Measurements from ENCODE around the gene KDM4C. TPM values are rescaled to one million over a fixed set of nuclear protein-coding genes. Genes with fewer than 3 reads are reported as not detected.

KDM4C gene
- polyA plus RNA-seq, 2 of the 4 experiments (the other 2 are of a cell fraction) = 9.6 to 15.6 TPM

- POLR2A ChIA-PET = no interaction called here
- Histone ChIP-seq H3K9me3 (peaks cover 3% of the 10 kb centered on the region; the same call in 2 of the 3 replicates), H3K4me2 (no peak overlapping the region), H3K4me1 (peaks cover 7% of the 10 kb centered on the region; the same call in 1 of the 3 replicates), H3K4me3 (no peak overlapping the region), H3K27ac (no peak overlapping the region)
- FAIRE-seq = no peak
- ATAC-seq = no peak
- no peak for TF ChIP-seq FOSL2 (IDR thresholded peaks at IDR 0.05)
- no peak for TF ChIP-seq FOSL2 (CRISPR knock-in tag; IDR thresholded peaks at IDR 0.05)
- no peak for TF ChIP-seq HMGXB4 (CRISPR knock-in tag; IDR thresholded peaks at IDR 0.05; ENCODE audit: borderline replicate concordance)
- no peak for TF ChIP-seq HOXB5 (CRISPR knock-in tag; IDR thresholded peaks at IDR 0.05)
- TF ChIP-seq ELK1 (IDR thresholded peaks at IDR 0.05; ENCODE audit: low read depth, low read length) = no peak
- no peak for TF ChIP-seq EHF (CRISPR knock-in tag; IDR thresholded peaks at IDR 0.05)
- TF ChIP-seq RAD21 (conservative IDR thresholded peaks at IDR 0.05 in 1 of 2, IDR thresholded peaks at IDR 0.05 in 1 of 2) = no peak
- no peak for TF ChIP-seq KDM5A (IDR thresholded peaks at IDR 0.05)
- no peak for TF ChIP-seq ZNF302 (CRISPR knock-in tag; IDR thresholded peaks at IDR 0.05)
- no peak for TF ChIP-seq CHD4 (IDR thresholded peaks at IDR 0.05; ENCODE audit: borderline replicate concordance)
- TF ChIP-seq ZSCAN20 (CRISPR knock-in tag; IDR thresholded peaks at IDR 0.05) = no peak
- no peak for TF ChIP-seq NR3C1 (IDR thresholded peaks at IDR 0.05)
- no peak for TF ChIP-seq EP300 (IDR thresholded peaks at IDR 0.05)
- no peak for TF ChIP-seq POLR2A (IDR thresholded peaks at IDR 0.05; ENCODE audit: low read length)
- no peak for TF ChIP-seq FOSB (CRISPR knock-in tag; IDR thresholded peaks at IDR 0.05)
- TF ChIP-seq TP53 (CRISPR knock-in tag; IDR thresholded peaks at IDR 0.05) = no peak
- DNase-seq (ENCODE audit: low read depth in 1 of 2, low spot score in 1 of 2) = no peak
- CTCF ChIA-PET = no interaction called here
- 91% methylated on average over 5 of the region's 5 CpGs for WGBS (ENCODE audit: missing lambda C conversion rate)
Measured at GRCh38 chr9:6869081-6869948, 111.5 kb downstream of the KDM4C start.

- Histone ChIP-seq H3K27ac (no peak overlapping the region), H3K9me3 (no peaks in the 10 kb centered on the region), H3K4me2 (no peak overlapping the region), H3K4me1 (peaks cover 8% of the 10 kb centered on the region; the same call in 1 of the 3 replicates), H3K4me3 (no peak overlapping the region)
- ChIA-PET CTCF (interaction anchor here (0.6 kb wide), 1 partner anchor 45 kb away, joined by 3 read pairs; no protein-coding TSS in a partner anchor), POLR2A (no interaction called here)
- 95% methylated on average over 1 of the region's 1 CpG for WGBS (ENCODE audit: missing lambda C conversion rate)
- no peak for TF ChIP-seq ZNF302 (CRISPR knock-in tag; IDR thresholded peaks at IDR 0.05)
- no peak for TF ChIP-seq CBX8 (IDR thresholded peaks at IDR 0.05)
- no peak for TF ChIP-seq RCOR1 (IDR thresholded peaks at IDR 0.05; ENCODE audit: low read depth, low read length)
- no peak for TF ChIP-seq CTCF (IDR thresholded peaks at IDR 0.05)
- TF ChIP-seq EHMT2 (IDR thresholded peaks at IDR 0.05; ENCODE audit: low read depth) = no peak
- TF ChIP-seq CEBPB (IDR thresholded peaks at IDR 0.05) = no peak
- no peak for TF ChIP-seq POLR2A (IDR thresholded peaks at IDR 0.05; ENCODE audit: low read length)
- TF ChIP-seq NR3C1 (IDR thresholded peaks at IDR 0.05) = no peak
- TF ChIP-seq CHD2 (IDR thresholded peaks at IDR 0.05; ENCODE audit: low read length, partially characterized antibody) = no peak
- TF ChIP-seq FOXS1 (CRISPR knock-in tag; IDR thresholded peaks at IDR 0.05) = no peak
- no peak for TF ChIP-seq HES2 (IDR thresholded peaks at IDR 0.05)
- TF ChIP-seq HDAC2 (IDR thresholded peaks at IDR 0.05) = no peak
- no peak for TF ChIP-seq NFE2L2 (conservative IDR thresholded peaks at IDR 0.05; ENCODE audit: low read length)
- no peak for TF ChIP-seq KDM1A (IDR thresholded peaks at IDR 0.05; ENCODE audit: low read depth)
- no peak for TF ChIP-seq SMC3 (IDR thresholded peaks at IDR 0.05)
- no peak for TF ChIP-seq ZFP36 (IDR thresholded peaks at IDR 0.05; ENCODE audit: borderline replicate concordance, partially characterized antibody)
- no peak for TF ChIP-seq TFCP2L1 (CRISPR knock-in tag; IDR thresholded peaks at IDR 0.05)
- DNase-seq (ENCODE audit: low read depth in 1 of 2, low spot score in 1 of 2) = no peak
- ATAC-seq = no peak
- no peak for FAIRE-seq
Measured at GRCh38 chr9:6870149-6870548, 112.4 kb downstream of the KDM4C start.

Data from A549 (cell line).